ENCODE data around the gene IZUMO4.

The IZUMO4 gene

GRCh38 chr19:2070436-2070827 is 26.3 kb upstream of the IZUMO4 start:
- no peak overlapping the region for H2AFZ ChIP-seq (ENCODE audit: low read length)
- no peaks in the 10 kb centered on the region for H3K9me2 ChIP-seq (replicated peaks; ENCODE audit: low read depth, low read length)
- H3K9me3 ChIP-seq (ENCODE audit: insufficient read depth, low read depth, low read length), result no peaks in the 10 kb centered on the region
- no peaks in the 10 kb centered on the region for H3K4me1 ChIP-seq (ENCODE audit: insufficient read depth, low read length, poor library complexity, severe bottlenecking)
- no peak overlapping the region for H3K4me2 ChIP-seq (ENCODE audit: low read depth, low read length, poor library complexity, severe bottlenecking)
- peaks cover 7% of the 10 kb centered on the region; the same call in 1 of the 2 replicates for H3K79me2 ChIP-seq (ENCODE audit: insufficient read depth, low read length)
- no peaks in the 10 kb centered on the region for H4K20me1 ChIP-seq (ENCODE audit: insufficient read depth, low read length, poor library complexity, severe bottlenecking)
- H3K27me3 ChIP-seq (ENCODE audit: insufficient read depth, low read length, poor library complexity, severe bottlenecking), result no peaks in the 10 kb centered on the region
- H3K36me3 ChIP-seq (ENCODE audit: insufficient read depth, low read length), result peaks cover 34% of the 10 kb centered on the region; the same call in 1 of the 2 replicates
- 0 out of 2 replicates have a peak, but pooled peaks cover 4% of the 10 kb centered on the region for H3F3A ChIP-seq (ENCODE audit: low read depth)
- TF ChIP-seq CTCF (conservative IDR thresholded peaks at IDR 0.05; ENCODE audit: low read length) (no peak), EZH2phosphoT487 (IDR thresholded peaks at IDR 0.05; ENCODE audit: borderline replicate concordance) (no peak)
- no peak overlapping the region for H3K4me3 ChIP-seq (ENCODE audit: low read length, poor library complexity, severe bottlenecking)
- H3K9ac ChIP-seq (ENCODE audit: low read depth, low read length, poor library complexity, severe bottlenecking), result no peak overlapping the region

- Histone ChIP-seq H3K9me3 (ENCODE audit: insufficient read depth, low read depth, low read length) (no peaks in the 10 kb centered on the region), H3K36me3 (ENCODE audit: insufficient read depth, low read length) (peaks cover 40% of the 10 kb centered on the region; the same call in 1 of the 2 replicates), H3K4me2 (ENCODE audit: low read depth, low read length, poor library complexity, severe bottlenecking) (no peak overlapping the region), H3F3A (ENCODE audit: low read depth) (0 out of 2 replicates have a peak, but pooled peaks cover 4% of the 10 kb centered on the region), H3K4me3 (ENCODE audit: low read length, poor library complexity, severe bottlenecking) (no peak overlapping the region), H2AFZ (ENCODE audit: low read length) (no peak overlapping the region), H3K4me1 (ENCODE audit: insufficient read depth, low read length, poor library complexity, severe bottlenecking) (no peaks in the 10 kb centered on the region), H3K9me2 (replicated peaks; ENCODE audit: low read depth, low read length) (no peaks in the 10 kb centered on the region), H3K27me3 (ENCODE audit: insufficient read depth, low read length, poor library complexity, severe bottlenecking) (no peaks in the 10 kb centered on the region), H3K79me2 (ENCODE audit: insufficient read depth, low read length) (peaks cover 13% of the 10 kb centered on the region; the same call in 1 of the 2 replicates), H3K9ac (ENCODE audit: low read depth, low read length, poor library complexity, severe bottlenecking) (no peak overlapping the region), H4K20me1 (ENCODE audit: insufficient read depth, low read length, poor library complexity, severe bottlenecking) (no peaks in the 10 kb centered on the region)
- TF ChIP-seq CTCF (conservative IDR thresholded peaks at IDR 0.05; ENCODE audit: low read length), result no peak
- no peak for TF ChIP-seq EZH2phosphoT487 (IDR thresholded peaks at IDR 0.05; ENCODE audit: borderline replicate concordance)
Measured at GRCh38 chr19:2070986-2071673, 25.6 kb upstream of the IZUMO4 start.

GRCh38 chr19:2072757-2073551 is 23.8 kb upstream of the IZUMO4 start:
- Histone ChIP-seq H3K79me2 (ENCODE audit: insufficient read depth, low read length) (peaks cover 31% of the 10 kb centered on the region), H3K9ac (ENCODE audit: low read depth, low read length, poor library complexity, severe bottlenecking) (no peak overlapping the region), H3K4me2 (ENCODE audit: low read depth, low read length, poor library complexity, severe bottlenecking) (no peak overlapping the region), H3K9me3 (ENCODE audit: insufficient read depth, low read depth, low read length) (no peaks in the 10 kb centered on the region), H3K9me2 (replicated peaks; ENCODE audit: low read depth, low read length) (no peaks in the 10 kb centered on the region), H3K4me1 (ENCODE audit: insufficient read depth, low read length, poor library complexity, severe bottlenecking) (no peaks in the 10 kb centered on the region), H3K36me3 (ENCODE audit: insufficient read depth, low read length) (peaks cover 58% of the 10 kb centered on the region), H2AFZ (ENCODE audit: low read length) (no peak overlapping the region), H3K27me3 (ENCODE audit: insufficient read depth, low read length, poor library complexity, severe bottlenecking) (no peaks in the 10 kb centered on the region), H4K20me1 (ENCODE audit: insufficient read depth, low read length, poor library complexity, severe bottlenecking) (peaks cover 8% of the 10 kb centered on the region), H3K4me3 (ENCODE audit: low read length, poor library complexity, severe bottlenecking) (no peak overlapping the region), H3F3A (ENCODE audit: low read depth) (0 out of 2 replicates have a peak, but pooled peaks cover 4% of the 10 kb centered on the region)
- TF ChIP-seq CTCF (conservative IDR thresholded peaks at IDR 0.05; ENCODE audit: low read length) (no peak), EZH2phosphoT487 (IDR thresholded peaks at IDR 0.05; ENCODE audit: borderline replicate concordance) (no peak)

All from Loucy (cell line).